ENCODE measurements around the gene NSF.

NSF gene

DNA sequence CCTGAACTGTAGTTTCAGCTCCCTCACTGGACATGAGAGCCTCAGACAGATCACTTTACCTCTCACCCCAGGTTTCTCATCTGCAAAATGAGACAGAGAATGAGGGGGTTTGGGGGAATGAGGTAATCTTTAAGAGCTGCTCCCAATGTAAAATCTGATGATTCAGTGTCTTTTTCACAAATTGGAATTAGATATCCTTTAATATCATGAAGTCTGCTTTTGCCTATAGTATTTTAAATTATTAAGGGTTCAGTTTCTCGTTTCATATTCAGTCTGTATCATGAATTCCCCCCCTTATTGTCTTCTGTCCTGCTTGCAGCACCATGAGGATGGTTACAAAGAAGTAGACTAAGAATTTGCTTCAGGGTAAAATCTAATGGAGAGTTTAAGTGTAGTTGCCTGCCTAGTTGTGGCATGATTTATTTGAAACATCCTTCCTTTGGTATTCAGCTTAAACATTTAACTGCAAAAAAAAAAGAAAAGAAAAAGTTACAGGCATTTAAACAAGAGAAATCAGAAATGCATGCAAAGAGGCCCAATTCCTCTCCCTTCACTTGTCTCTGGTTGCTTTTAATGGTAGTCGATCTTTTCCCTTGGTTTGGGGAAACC is 150.8 kb downstream of the NSF start:
- no peak overlapping the region for H3K27ac ChIP-seq
- peaks cover 42% of the 10 kb centered on the region for H3K36me3 ChIP-seq
- TF ChIP-seq, protein P1, sequence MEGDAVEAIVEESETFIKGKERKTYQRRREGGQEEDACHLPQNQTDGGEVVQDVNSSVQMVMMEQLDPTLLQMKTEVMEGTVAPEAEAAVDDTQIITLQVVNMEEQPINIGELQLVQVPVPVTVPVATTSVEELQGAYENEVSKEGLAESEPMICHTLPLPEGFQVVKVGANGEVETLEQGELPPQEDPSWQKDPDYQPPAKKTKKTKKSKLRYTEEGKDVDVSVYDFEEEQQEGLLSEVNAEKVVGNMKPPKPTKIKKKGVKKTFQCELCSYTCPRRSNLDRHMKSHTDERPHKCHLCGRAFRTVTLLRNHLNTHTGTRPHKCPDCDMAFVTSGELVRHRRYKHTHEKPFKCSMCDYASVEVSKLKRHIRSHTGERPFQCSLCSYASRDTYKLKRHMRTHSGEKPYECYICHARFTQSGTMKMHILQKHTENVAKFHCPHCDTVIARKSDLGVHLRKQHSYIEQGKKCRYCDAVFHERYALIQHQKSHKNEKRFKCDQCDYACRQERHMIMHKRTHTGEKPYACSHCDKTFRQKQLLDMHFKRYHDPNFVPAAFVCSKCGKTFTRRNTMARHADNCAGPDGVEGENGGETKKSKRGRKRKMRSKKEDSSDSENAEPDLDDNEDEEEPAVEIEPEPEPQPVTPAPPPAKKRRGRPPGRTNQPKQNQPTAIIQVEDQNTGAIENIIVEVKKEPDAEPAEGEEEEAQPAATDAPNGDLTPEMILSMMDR (IDR thresholded peaks at IDR 0.05), result no peak
- H3K27me3 ChIP-seq, result no peaks in the 10 kb centered on the region
- peaks cover 0 to under 1% of the 10 kb centered on the region in 2 experiments for H3K4me1 ChIP-seq (ENCODE audit: control insufficient read depth in 1 of 2, insufficient read depth in 1 of 2, low read depth in 1 of 2, low read length in 1 of 2)
- no peak overlapping the region for H3K4me3 ChIP-seq (ENCODE audit: low read depth in 1 of 2, low read length in 1 of 2)
- H3K9me3 ChIP-seq, result no peaks in the 10 kb centered on the region

DNA sequence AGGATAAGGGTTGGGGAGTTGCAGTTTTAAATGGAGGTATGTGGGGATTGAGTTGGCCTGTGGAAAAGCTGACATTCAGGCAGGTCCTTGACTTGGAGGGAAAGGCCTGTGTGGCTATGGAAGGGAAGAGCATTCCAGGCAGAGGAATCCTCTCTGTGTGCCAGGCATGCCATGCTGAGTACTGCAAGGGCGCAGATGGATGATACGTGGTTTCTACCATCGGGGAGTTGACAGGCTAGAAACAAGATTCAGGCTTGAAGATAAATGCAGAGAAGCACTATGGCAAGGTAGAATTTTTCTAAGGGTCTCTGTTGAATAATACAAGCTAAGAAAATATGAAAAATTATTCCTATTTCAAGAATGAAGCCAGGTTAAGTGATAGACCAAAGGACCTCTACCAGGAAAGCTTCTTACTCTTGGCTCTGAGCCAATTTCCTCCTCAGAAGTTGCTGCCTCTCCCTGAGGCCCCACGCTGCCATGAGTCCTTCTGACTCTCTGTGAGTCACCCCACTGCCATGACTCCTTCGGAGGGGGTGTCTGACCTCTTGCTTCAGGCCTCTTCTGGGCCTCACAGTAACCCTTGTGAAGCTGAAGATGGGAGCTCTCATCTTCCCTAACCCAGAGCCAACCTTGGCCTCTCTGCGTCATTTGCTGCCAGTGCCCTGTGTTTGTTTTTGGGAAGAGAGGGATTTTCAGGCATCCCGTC is 152.2 kb downstream of the NSF start:
- H3K4me1 ChIP-seq (ENCODE audit: control insufficient read depth in 1 of 2, insufficient read depth in 1 of 2, low read depth in 1 of 2, low read length in 1 of 2), result no peaks in the 10 kb centered on the region
- H3K27ac ChIP-seq, result no peak overlapping the region
- no peaks in the 10 kb centered on the region for H3K9me3 ChIP-seq
- no peak overlapping the region for H3K4me3 ChIP-seq (ENCODE audit: low read depth in 1 of 2, low read length in 1 of 2)
- peaks cover 42% of the 10 kb centered on the region for H3K36me3 ChIP-seq
- H3K27me3 ChIP-seq, result no peaks in the 10 kb centered on the region
- TF ChIP-seq, protein P1 (IDR thresholded peaks at IDR 0.05), result no peak

DNA sequence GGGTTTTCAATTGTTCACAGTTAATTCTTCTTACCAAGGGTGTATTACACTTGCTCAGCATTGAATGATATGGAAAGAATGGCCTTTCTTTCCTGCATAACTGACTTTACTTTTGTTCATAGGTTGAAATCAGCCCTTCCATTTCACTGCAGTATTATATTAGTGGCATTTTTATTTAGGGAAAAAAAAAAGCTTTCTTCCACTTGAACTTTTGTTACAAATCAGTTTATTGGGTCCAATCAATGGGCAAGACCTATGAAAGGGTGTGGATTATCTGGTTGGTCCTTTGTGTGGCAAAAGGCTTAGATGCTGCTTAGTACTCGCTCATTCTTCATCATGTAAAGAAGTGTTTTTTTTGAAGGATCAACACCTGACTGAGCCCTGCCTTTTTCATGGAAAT is 154.0 kb downstream of the NSF start:
- TF ChIP-seq, protein P1 (IDR thresholded peaks at IDR 0.05), result no peak

DNA sequence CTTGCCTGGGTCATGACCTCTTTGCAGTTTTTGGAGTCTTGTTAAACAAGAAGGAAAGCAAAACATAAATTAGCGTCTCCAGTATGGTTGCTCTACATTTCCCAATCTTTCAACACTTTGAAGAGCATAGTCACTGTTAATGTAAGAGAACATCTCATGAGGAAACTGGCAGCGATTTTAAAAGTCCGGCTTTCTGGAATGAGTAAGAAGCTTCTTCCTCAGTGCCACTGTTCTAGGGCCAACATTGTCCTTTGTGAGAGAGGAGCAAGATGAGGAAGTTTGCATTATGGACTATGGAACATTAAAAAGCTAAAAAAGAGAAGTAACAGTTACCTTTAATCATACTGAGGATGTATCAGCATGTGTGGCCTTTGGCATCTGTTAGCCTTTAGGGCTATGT is 154.9 kb downstream of the NSF start:
- H3K9me3 ChIP-seq, result no peaks in the 10 kb centered on the region
- no peak overlapping the region for H3K27ac ChIP-seq
- no peaks in the 10 kb centered on the region for H3K27me3 ChIP-seq
- TF ChIP-seq, protein P1 (IDR thresholded peaks at IDR 0.05), result no peak
- no peak overlapping the region for H3K4me3 ChIP-seq (ENCODE audit: low read depth in 1 of 2, low read length in 1 of 2)
- peaks cover 42% of the 10 kb centered on the region for H3K36me3 ChIP-seq
- H3K4me1 ChIP-seq (ENCODE audit: control insufficient read depth in 1 of 2, insufficient read depth in 1 of 2, low read depth in 1 of 2, low read length in 1 of 2), result no peaks in the 10 kb centered on the region

More for the DNA sequence above, 154.0 kb downstream of the NSF start:
- no peak overlapping the region for H3K4me3 ChIP-seq (ENCODE audit: low read depth in 1 of 2, low read length in 1 of 2)
- H3K9me3 ChIP-seq, result no peaks in the 10 kb centered on the region
- H3K4me1 ChIP-seq (ENCODE audit: control insufficient read depth in 1 of 2, insufficient read depth in 1 of 2, low read depth in 1 of 2, low read length in 1 of 2), result no peaks in the 10 kb centered on the region
- H3K27me3 ChIP-seq, result no peaks in the 10 kb centered on the region
- H3K36me3 ChIP-seq, result peaks cover 42% of the 10 kb centered on the region
- no peak overlapping the region for H3K27ac ChIP-seq

DNA sequence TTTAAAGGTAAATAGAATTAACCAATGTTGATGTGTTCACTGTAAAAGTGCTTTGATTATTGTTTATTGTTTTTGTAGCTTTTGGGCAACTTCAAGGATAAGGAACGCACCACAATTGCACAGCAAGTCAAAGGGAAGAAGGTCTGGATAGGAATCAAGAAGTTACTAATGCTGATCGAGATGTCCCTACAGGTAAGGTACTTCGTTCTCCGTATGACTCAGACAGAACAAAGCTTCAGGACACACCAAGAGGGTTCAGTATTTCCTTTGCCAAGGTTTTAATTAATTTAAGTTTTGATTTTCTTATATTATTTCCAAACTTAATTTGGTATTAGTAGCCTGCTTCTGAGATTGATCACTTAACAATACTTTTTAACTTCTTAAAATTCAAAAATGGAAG is 161.0 kb downstream of the NSF start:
- H3K36me3 ChIP-seq, result peaks cover 72% of the 10 kb centered on the region
- TF ChIP-seq, protein P1 (IDR thresholded peaks at IDR 0.05), result no peak
- no peaks in the 10 kb centered on the region for H3K9me3 ChIP-seq
- no peak overlapping the region for H3K4me3 ChIP-seq (ENCODE audit: low read depth in 1 of 2, low read length in 1 of 2)
- no peaks in the 10 kb centered on the region for H3K27me3 ChIP-seq
- H3K4me1 ChIP-seq (ENCODE audit: control insufficient read depth in 1 of 2, insufficient read depth in 1 of 2, low read depth in 1 of 2, low read length in 1 of 2), result no peaks in the 10 kb centered on the region
- H3K27ac ChIP-seq, result no peak overlapping the region
